HCEC 1CT (cell line): ENCODE data around the gene CAB39.

Experiments
- DNase-seq: peaks from one replicate; pipeline ENCODE4 v3.0.0-alpha.2; 2017

Gene CAB39

GRCh38 chr2:230823264-230823964, 110.8 kb downstream of the CAB39 start:
- DNase-seq = no peak

GRCh38 chr2:230824406-230824978, 111.8 kb downstream of the CAB39 start:
- DNase-seq = peak; percentile 73

GRCh38 chr2:230825354-230825753, 112.7 kb downstream of the CAB39 start:
- no peak for DNase-seq

- no peak for DNase-seq
Measured at GRCh38 chr2:230827774-230828271, 115.2 kb downstream of the CAB39 start.

GRCh38 chr2:230828272-230828961, 115.8 kb downstream of the CAB39 start:
- no peak for DNase-seq

GRCh38 chr2:230829293-230829692, 116.7 kb downstream of the CAB39 start:
- DNase-seq = no peak

- DNase-seq = no peak
Measured at GRCh38 chr2:230829959-230830358, 117.3 kb downstream of the CAB39 start.

- no peak for DNase-seq
Measured at GRCh38 chr2:230830428-230830827, 117.8 kb downstream of the CAB39 start.

GRCh38 chr2:230840301-230840700, 127.7 kb downstream of the CAB39 start:
- DNase-seq = no peak

- no peak for DNase-seq
Measured at GRCh38 chr2:230842473-230842872, 129.8 kb downstream of the CAB39 start.

- no peak for DNase-seq
Measured at GRCh38 chr2:230843132-230843531, 130.5 kb downstream of the CAB39 start.

GRCh38 chr2:230846360-230846759, 133.7 kb downstream of the CAB39 start:
- no peak for DNase-seq

- peak; percentile 80 for DNase-seq
Measured at GRCh38 chr2:230847883-230848388, 135.3 kb downstream of the CAB39 start.

- DNase-seq = no peak
Measured at GRCh38 chr2:230849633-230850357, 137.2 kb downstream of the CAB39 start.

- DNase-seq = no peak
Measured at GRCh38 chr2:230850358-230850658, 137.7 kb downstream of the CAB39 start.

GRCh38 chr2:230852113-230852512, 139.5 kb downstream of the CAB39 start:
- no peak for DNase-seq

- no peak for DNase-seq
Measured at GRCh38 chr2:230861552-230862255, 149.1 kb downstream of the CAB39 start.

GRCh38 chr2:230862292-230862691, 149.7 kb downstream of the CAB39 start:
- DNase-seq = no peak

GRCh38 chr2:230863031-230863430, 150.4 kb downstream of the CAB39 start:
- no peak for DNase-seq

GRCh38 chr2:230863442-230864121, 150.9 kb downstream of the CAB39 start:
- no peak for DNase-seq

GRCh38 chr2:230864122-230864604, 151.5 kb downstream of the CAB39 start:
- no peak for DNase-seq
